BLaER1 treated with 17β-estradiol and CSF1 and Interleukin-3, amounts not matched to agents 10 nM and 100 nM (cell line): ENCODE data around the gene AFTPH.

Experiments
- H3K27ac ChIP-seq, 11 experiments: shearing (Covaris generic); formaldehyde crosslinking; 2 replicates each; pipeline ENCODE4 v1.8.1; 2022
- H3K27me3 ChIP-seq, 11 experiments: shearing (Covaris generic); formaldehyde crosslinking; 2 replicates each; pipeline ENCODE4 v1.8.1; 2022
- H3K36me3 ChIP-seq, 11 experiments: shearing (Covaris generic); formaldehyde crosslinking; 2 replicates each; pipeline ENCODE4 v1.8.1; 2022
- H3K4me1 ChIP-seq, 10 experiments: shearing (Covaris generic); formaldehyde crosslinking; 2 replicates each; pipeline ENCODE4 v1.8.1; 2022
- H3K4me2 ChIP-seq, 11 experiments: shearing (Covaris generic); formaldehyde crosslinking; 2 replicates each; pipeline ENCODE4 v1.8.1; 2022
- H3K4me3 ChIP-seq, 10 experiments: shearing (Covaris generic); formaldehyde crosslinking; 2 replicates each; pipeline ENCODE4 v1.8.1; 2022
- H3K9ac ChIP-seq, 11 experiments: shearing (Covaris generic); formaldehyde crosslinking; 2 replicates each; pipeline ENCODE4 v1.8.1; 2022
- H3K9me3 ChIP-seq, 11 experiments: shearing (Covaris generic); formaldehyde crosslinking; replicated peaks in 1 of 11; 2 replicates each; pipeline ENCODE4 v1.8.1; 2022
- H4K20me1 ChIP-seq, 11 experiments: shearing (Covaris generic); formaldehyde crosslinking; 2 replicates each; pipeline ENCODE4 v1.8.1; 2022
- Cebpa-rat ChIP-seq, 11 experiments: shearing (Covaris generic); IDR thresholded peaks; 2 replicates each; pipeline ENCODE4 v1.8.1; 2022

The AFTPH gene

GRCh38 chr2:64523666-64524603, at the start of gene AFTPH:
TSS of gene AFTPH (plus strand) at chr2:64524328. CDS start at chr2:64551475, 27,147 bp downstream.
- Histone ChIP-seq H3K36me3 (0 out of 22 replicates have a peak, but pooled peaks cover 0 to 3% (median 0%) of the 10 kb centered on the region in 11 experiments), H3K9ac (peak within 1 kb of the TSS; percentile 85 to 96 (median 91)), H3K4me2 (peak within 1 kb of the TSS; percentile 86 to 99 (median 93)), H3K27ac (peak within 1 kb of the TSS; percentile 82 to 94 (median 88)), H4K20me1 (peaks cover 10 to 45% (median 41%) of the 10 kb centered on the region in 11 experiments; a peak in 21 of 22 replicates), H3K9me3 (no peaks in the 10 kb centered on the region), H3K4me3 (peak within 1 kb of the TSS; percentile 91 to 100 (median 97)), H3K4me1 (peaks cover 9 to 33% (median 24%) of the 10 kb centered on the region in 10 experiments; a peak in 18 of 20 replicates), H3K27me3 (no peaks in the 10 kb centered on the region)
- no peak for TF ChIP-seq Cebpa-rat (IDR thresholded peaks at IDR 0.05)

GRCh38 chr2:64474636-64475035, 49.5 kb upstream of the AFTPH start:
- no peak overlapping the region; a peak in 1 of 22 replicates for H3K9ac ChIP-seq
- peak overlapping the region; percentile 18 to 57 (median 41); a peak in 20 of 22 replicates for H3K4me2 ChIP-seq
- H3K9me3 ChIP-seq: no peaks in the 10 kb centered on the region
- H3K4me1 ChIP-seq: peaks cover 10 to 17% (median 14%) of the 10 kb centered on the region in 10 experiments
- H4K20me1 ChIP-seq: no peaks in the 10 kb centered on the region
- no peak overlapping the region for H3K4me3 ChIP-seq
- no peak overlapping the region for H3K27ac ChIP-seq
- no peak for TF ChIP-seq Cebpa-rat (IDR thresholded peaks at IDR 0.05)
- H3K27me3 ChIP-seq: no peaks in the 10 kb centered on the region
- no peaks in the 10 kb centered on the region for H3K36me3 ChIP-seq

GRCh38 chr2:64477037-64477436, 47.1 kb upstream of the AFTPH start:
- Histone ChIP-seq H4K20me1 (no peaks in the 10 kb centered on the region), H3K9ac (no peak overlapping the region), H3K4me1 (peaks cover 10 to 17% (median 14%) of the 10 kb centered on the region in 10 experiments), H3K9me3 (no peaks in the 10 kb centered on the region), H3K4me3 (no peak overlapping the region), H3K4me2 (no peak overlapping the region), H3K27ac (no peak overlapping the region), H3K36me3 (no peaks in the 10 kb centered on the region), H3K27me3 (no peaks in the 10 kb centered on the region)
- no peak for TF ChIP-seq Cebpa-rat (IDR thresholded peaks at IDR 0.05)

- Histone ChIP-seq H3K4me1 (peaks cover 10 to 17% (median 14%) of the 10 kb centered on the region in 10 experiments), H3K9me3 (no peaks in the 10 kb centered on the region), H3K36me3 (no peaks in the 10 kb centered on the region), H3K4me2 (no peak overlapping the region), H4K20me1 (no peaks in the 10 kb centered on the region), H3K27ac (no peak overlapping the region), H3K9ac (no peak overlapping the region), H3K27me3 (no peaks in the 10 kb centered on the region), H3K4me3 (no peak overlapping the region)
- TF ChIP-seq Cebpa-rat (IDR thresholded peaks at IDR 0.05): no peak
These were observed 46.1 kb upstream of the AFTPH start for GRCh38 chr2:64477979-64478378.

- no peak for TF ChIP-seq Cebpa-rat (IDR thresholded peaks at IDR 0.05)
- Histone ChIP-seq H3K9ac (no peak overlapping the region), H3K4me1 (peaks cover 10 to 17% (median 14%) of the 10 kb centered on the region in 10 experiments), H3K27me3 (no peaks in the 10 kb centered on the region), H4K20me1 (no peaks in the 10 kb centered on the region), H3K9me3 (no peaks in the 10 kb centered on the region), H3K4me2 (no peak overlapping the region), H3K36me3 (no peaks in the 10 kb centered on the region), H3K4me3 (no peak overlapping the region), H3K27ac (no peak overlapping the region)
These were observed 45.5 kb upstream of the AFTPH start for GRCh38 chr2:64478502-64479230.

- Histone ChIP-seq H3K27ac (no peak overlapping the region), H3K4me2 (no peak overlapping the region), H3K9ac (no peak overlapping the region), H4K20me1 (no peaks in the 10 kb centered on the region), H3K4me3 (no peak overlapping the region), H3K4me1 (peaks cover 2 to 8% (median 6%) of the 10 kb centered on the region in 10 experiments; a peak in 19 of 20 replicates), H3K36me3 (no peaks in the 10 kb centered on the region), H3K9me3 (no peaks in the 10 kb centered on the region), H3K27me3 (no peaks in the 10 kb centered on the region; a peak in 1 of 22 replicates)
- TF ChIP-seq Cebpa-rat (IDR thresholded peaks at IDR 0.05): no peak
These were observed 44.6 kb upstream of the AFTPH start for GRCh38 chr2:64479259-64480117.

GRCh38 chr2:64481665-64482064, 42.5 kb upstream of the AFTPH start:
- H3K27ac ChIP-seq: no peak overlapping the region
- no peaks in the 10 kb centered on the region for H3K36me3 ChIP-seq
- H3K4me2 ChIP-seq: no peak overlapping the region
- H3K4me3 ChIP-seq: no peak overlapping the region
- peaks cover 0 to 11% (median 8%) of the 10 kb centered on the region in 10 experiments; a peak in 12 of 20 replicates for H3K4me1 ChIP-seq
- no peaks in the 10 kb centered on the region for H4K20me1 ChIP-seq
- TF ChIP-seq Cebpa-rat (IDR thresholded peaks at IDR 0.05): no peak
- H3K27me3 ChIP-seq: peaks cover 8 to 21% (median 18%) of the 10 kb centered on the region in 11 experiments; a peak in 21 of 22 replicates
- H3K9ac ChIP-seq: no peak overlapping the region
- no peaks in the 10 kb centered on the region for H3K9me3 ChIP-seq

GRCh38 chr2:64482243-64482642, 41.9 kb upstream of the AFTPH start:
- no peak for TF ChIP-seq Cebpa-rat (IDR thresholded peaks at IDR 0.05)
- H3K27ac ChIP-seq: no peak overlapping the region
- H3K4me3 ChIP-seq: no peak overlapping the region
- H3K27me3 ChIP-seq: peaks cover 11 to 27% (median 23%) of the 10 kb centered on the region in 11 experiments
- no peak overlapping the region for H3K4me2 ChIP-seq
- no peak overlapping the region for H3K9ac ChIP-seq
- no peaks in the 10 kb centered on the region for H3K9me3 ChIP-seq
- no peaks in the 10 kb centered on the region for H4K20me1 ChIP-seq
- H3K4me1 ChIP-seq: peaks cover 0 to 17% (median 9%) of the 10 kb centered on the region in 10 experiments; a peak in 13 of 20 replicates
- H3K36me3 ChIP-seq: no peaks in the 10 kb centered on the region
